HG02798 (cell line): ENCODE measurements around the gene RFXANK.
"Not testable (repeated sequence)": the region's sequence is repeated elsewhere in the genome, so short reads cannot be mapped to it uniquely, and the experiment has no call there.

Source experiments
- ATAC-seq: cut with Tn5 transposase; IDR thresholded peaks from one replicate; pipeline ENCODE4 v1.9.1; 2021; ENCODE audit warnings: mild to moderate bottlenecking; ENCODE audit not compliant: unreplicated experiment, poor library complexity

RFXANK gene

DNA sequence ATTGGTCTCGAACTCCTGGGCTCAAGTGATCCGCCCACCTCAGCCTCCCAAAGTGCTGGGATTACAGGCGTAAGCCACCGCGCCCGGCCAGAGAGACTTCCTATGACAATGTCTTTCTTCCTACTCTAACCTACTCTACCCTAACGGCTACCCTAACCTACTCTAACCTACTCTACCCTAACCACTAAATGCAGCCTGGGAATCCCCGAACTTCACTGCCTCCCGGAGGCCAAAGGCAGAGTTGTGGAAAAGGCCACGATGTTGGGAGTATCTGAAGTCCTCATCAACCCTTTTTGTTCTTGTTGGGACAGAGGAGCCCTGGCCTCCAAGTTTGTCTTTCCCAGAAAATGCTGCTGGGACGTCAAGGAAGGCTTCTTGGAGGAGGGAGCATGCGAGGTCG lies 12.1 kb downstream of the RFXANK start:
- no peak for ATAC-seq

DNA sequence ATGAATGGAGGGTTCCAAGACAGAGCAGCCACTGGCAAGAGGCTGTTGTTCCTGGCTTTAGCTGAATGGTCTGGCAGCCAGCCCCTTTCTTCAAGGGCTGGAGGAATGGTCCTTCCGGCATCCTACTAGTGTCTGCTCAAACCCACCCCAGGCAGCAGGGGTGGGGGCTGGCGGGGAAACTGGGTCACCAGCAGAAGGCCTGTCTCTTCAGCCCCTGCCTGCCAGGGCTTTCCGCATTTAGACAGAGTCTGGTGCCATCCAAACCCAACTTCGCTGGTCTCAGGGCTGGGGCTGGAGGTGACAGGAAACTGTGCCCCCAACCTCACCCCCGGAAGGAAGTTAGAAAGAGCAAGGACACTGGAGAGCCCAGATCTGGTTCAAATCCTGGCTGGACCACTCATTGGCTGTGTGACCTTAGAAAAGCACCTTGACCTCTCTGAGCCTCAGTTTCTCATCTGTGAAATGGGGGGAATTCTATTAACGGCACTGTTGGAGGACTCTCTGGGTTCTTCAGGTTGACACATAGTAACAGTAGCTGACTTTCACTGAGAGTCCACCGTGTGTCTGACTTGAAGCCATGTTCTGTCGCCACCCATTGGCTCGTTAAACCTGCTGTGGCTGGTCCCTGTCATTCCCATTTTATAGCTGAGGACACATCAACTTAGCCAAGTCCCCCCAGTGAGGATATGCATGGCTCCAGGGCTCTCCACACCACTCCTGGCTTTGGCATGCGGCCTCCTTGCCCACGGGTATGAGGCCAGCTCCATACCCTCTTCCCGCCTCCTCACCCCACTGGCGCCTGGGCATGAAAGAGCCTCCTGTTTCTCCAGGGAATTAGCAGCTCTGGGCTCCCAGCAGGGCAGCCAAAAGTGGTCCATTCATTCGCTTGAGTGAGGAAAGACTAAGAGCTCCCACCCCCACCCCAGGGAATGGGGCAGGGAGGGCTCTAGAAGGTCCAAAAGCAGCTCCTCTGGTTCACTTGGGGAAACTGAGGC lies 13.7 kb downstream of the RFXANK start:
- ATAC-seq = no peak

DNA sequence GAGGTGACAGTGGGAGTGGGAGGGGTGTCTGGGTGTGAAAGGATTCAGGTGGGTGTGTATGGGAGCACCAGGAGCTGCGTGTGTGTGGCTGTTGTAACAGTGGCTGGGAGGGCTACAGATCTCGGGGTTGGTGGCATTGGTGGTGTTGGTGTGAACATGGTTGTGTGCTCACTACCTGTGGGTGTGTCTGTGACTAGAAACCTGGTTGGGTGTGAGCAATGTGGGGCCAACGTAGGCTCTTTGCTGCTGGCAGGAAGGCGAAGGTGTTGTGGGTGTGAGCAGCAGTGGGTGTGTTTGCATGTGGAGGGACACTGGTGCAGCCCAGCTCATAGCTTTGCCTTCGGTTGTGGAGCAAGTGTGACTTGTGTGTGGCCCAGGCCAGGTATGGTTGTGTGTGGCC lies 14.9 kb downstream of the RFXANK start:
- no peak for ATAC-seq

DNA sequence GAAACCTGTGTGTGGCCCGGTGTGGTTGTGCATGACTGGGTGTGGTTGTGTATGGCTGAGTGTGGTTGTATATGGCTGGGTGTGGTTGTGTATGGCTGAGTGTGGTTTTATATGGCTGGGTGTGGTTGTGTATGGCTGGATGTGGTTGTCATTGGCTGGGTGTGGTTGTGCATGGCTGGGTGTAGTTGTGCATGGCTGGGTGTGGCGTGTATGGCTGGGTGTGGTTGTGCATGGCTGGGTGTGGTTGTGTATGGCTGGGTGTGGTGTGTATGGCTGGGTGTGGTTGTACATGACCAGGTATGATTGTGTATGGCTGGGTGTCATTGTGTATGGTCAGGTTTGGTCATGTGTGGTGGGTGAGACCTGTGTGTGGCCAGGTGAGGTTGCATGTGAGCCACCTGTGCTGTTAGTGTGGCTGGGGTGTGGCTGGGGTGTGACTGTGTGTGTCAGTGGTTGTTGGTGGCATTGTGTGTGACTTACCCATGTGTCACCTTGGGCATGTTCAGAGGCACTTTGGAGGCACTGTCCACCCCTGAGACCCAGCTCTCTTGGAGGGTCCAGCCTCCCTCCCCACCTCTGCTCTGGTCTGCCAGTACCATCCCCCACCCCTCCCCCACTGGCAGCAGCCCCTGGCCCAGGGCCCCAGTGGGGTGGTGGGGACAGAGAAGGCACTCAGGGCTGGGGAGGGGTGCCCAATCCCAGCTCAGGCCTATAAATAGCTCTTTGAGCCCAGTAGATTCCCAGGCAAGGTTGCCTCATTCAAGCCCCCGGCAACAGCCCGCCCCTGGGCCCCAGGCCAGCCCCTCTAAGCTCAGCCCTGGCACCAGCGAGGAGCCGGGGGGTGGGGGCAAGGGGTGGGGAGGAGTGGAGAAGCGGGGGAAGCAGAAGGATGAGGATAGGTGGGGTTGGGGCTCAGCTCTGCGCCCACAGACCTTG lies 15.8 kb downstream of the RFXANK start:
- no peak for ATAC-seq

DNA sequence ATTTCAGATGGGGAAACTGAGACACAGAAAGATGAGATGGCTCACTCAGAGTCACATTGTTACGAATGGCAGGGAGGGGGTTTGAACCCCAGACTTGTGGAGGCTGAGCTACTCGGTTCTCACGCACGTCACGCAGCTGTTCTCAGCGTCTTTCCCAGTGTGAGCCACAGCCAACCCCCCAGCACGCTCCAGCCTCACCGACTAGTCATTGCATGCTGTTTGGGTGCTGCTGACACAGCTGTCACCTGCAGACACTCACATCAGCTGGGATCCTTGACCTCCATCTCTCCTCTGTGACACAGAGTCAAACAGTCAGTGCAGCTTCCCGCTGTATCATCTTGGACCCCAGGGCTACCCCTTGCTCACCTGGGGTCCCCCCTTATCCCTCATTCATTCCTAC lies 17.3 kb downstream of the RFXANK start:
- no peak for ATAC-seq

DNA sequence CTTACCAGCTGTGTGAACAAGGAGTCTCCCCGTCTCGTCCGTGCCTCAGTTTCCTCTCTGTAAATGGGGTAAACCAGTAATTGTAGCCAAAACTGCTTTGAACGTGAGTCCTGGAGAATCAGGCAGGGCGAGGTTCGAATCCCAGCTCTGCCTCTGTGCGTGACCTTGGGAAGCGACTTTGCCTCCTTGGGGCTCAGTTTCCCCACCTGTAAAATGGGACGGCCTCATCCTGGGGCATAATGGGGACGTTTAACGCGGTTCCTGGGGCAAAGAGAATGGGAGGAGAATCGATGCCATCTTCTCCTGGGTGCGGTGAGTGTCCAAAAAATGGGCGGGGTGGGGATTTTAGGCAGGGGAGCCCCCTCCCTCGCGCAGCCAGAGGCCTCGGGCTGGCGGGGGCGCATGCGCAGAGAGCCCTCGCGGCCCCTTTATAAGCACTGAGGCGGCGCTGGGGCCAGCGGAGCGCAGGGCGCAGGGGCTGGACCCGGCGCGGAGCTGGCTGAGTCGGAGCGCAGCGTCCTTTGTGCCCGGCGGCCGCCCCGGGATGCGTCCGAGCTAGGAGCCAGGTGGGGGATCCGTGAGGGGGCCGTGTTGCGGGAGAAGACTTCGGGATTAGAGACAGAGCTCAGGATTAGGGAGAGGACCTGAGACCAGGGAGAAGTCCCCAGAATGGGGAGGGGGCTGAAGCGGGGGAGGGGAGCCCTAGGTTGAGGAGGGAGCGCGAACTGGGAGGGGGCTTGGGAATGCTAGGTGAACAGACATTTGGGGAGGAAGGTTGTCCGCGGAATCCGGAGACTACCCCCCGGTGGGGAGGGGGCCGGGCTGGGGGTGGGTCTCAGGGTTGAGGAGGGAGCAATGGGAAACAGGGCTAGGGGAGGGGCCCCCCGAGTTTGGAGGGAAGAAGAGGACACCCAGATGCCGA lies 19.7 kb downstream of the RFXANK start, which contains the start of gene NCAN:
NCAN (plus strand) TSS at position 460 of the 922 bp plus-strand sequence. CDS start 4,996 bp downstream, outside the sequence.
- no peak for ATAC-seq

DNA sequence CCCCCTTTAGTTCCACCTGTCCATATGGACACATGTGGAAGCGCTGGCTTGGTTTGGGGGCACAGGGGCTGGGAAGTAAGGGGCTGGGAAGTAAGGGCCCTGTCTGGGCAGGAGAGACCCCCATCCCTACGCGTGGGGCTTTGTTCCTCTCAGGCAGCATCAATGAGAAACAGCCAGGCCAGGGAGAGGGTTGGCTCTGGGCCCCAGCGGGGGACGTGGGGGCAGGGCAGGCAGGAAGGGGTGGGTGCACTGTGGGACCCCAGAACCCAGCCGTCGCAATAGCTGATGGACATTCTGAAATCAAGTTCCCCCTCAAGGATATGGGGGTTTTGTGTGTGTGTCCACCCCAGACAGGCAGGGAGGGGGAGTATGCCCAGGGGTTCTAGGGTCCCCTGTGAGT lies 20.9 kb downstream of the RFXANK start:
- ATAC-seq = no peak

DNA sequence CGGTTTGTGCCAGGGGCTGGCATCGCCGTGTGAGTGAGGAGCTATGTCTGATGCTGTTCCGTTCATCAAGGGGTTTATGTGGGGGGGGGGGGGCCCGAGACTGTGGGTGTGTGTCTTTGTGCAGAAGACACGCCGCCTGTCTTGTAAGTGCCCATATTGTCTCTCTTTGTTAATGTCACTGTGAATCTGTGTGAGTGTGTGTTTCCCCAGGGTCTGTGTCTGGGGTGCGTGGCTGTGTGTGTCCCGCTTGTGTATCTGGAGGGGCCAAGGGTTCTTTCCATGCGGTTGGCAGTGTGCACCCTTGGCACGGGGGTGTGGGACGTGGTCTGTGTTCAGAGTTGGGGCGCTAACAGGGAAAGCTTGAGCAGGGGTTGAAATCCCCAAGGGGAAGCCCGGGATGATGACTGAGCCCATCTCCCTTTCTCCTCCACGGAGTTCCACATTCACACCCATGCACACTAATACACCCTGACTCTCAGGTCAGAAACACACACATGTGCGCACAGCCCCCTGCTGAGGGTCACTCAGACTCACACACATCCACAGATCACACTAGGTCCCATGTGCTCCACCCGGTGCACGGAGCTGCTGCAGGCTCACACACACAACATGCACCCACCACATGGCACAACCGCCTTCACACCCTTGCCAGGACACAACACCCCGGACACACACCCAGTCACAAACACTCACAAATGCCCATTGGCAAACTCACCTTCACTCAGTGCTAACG lies 21.5 kb downstream of the RFXANK start:
- no peak for ATAC-seq

DNA sequence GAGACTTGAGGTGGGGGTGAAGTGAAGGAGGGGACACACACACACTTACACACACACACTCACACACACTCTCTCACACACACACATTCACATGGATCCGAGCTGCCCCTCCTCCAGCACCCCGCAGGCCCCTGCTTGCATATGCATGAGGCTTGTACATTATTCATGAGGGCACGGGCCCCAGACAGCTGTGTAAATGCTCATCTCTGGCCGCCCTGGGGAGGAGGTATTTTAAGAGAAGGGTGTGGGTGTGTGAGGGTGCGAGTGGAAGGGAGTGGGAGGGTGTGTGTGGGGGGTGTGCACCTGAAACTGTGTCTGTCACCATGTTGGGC lies 22.1 kb downstream of the RFXANK start:
- ATAC-seq = no peak

DNA sequence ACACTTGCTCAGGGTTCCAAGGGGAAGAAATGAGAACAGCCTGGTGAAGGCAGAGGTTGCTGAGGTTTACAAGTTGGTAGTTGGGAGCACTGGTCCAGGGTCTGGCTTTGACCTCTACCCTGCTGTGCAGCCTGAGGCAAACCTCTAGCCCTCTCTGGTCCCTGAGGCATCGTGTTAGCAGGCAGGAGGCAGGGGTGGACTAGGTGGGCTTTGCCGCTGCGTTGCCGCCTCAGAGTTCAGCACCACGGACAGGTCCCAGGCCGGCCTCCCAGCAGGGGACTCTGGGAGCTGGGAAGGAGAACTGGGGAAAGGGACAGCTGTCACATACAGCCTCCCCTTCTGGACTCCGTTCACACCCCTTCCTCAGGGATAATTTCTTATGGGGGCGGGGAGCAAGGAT lies 22.8 kb downstream of the RFXANK start:
- no peak for ATAC-seq

DNA sequence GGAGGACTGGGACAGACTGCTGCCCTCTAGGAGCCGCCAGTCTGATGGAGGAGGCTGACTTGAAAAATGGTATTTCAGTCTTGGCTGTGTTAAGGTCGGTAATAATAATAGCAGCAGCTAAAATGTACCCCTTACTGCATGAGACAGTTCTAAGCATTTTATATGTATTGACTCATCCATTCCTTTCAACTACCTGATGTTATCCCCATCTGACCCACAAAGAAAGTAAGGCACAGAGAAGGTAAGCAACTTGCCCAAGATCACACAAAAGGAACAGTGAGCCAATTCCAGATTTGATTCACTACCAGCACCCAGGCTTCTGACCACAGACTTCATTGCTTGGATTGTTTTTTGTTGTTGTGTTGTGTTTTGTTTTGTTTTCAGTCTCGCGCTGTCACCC lies 23.7 kb downstream of the RFXANK start:
- ATAC-seq = no peak

DNA sequence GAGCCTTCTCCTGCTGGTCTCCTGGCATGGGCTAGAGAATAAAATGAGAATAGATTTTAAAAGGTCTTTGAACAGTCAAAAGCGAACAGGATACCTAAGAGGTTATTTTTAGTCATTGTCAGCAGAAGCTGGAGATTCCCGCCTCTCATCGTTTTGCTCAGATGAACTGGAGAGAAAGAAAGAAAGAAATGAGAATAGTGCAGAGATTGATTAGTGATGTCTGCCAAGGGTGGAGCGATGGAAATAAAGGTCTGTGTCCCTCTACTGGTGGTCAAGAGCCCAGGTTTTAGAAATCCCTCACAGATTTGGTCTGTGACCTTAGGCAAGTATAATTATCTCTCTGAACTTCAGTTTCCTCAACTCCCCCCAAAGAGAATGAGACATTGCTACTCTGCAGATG lies 25.0 kb downstream of the RFXANK start:
- no peak for ATAC-seq

DNA sequence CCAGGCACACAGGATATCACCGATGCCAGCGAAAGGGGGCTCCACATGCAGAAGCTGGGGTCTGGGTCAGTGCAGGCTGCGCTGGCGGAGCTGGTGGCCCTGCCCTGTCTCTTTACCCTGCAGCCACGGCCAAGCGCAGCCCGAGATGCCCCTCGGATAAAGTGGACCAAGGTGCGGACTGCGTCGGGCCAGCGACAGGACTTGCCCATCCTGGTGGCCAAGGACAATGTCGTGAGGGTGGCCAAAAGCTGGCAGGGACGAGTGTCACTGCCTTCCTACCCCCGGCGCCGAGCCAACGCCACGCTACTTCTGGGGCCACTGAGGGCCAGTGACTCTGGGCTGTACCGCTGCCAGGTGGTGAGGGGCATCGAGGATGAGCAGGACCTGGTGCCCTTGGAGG lies 26.9 kb downstream of the RFXANK start:
- no peak for ATAC-seq

DNA sequence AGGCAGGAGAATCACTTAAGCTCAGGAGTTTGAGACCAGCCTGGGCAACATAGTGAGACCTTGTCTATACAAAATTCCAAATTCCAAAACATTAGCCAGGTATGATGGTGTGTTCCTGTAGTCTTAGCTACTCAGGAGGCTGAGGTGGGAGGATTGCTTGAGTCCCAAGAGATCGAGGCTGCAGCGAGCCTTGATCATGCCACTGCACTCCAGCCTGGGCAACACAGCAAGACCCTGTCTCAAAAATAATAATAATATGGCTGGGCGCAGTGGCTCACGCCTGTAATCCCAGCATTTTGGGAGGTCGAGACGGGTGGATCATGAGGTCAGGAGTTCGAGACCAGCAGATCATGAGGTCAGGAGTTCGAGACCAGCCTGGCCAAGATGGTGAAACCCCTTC lies 28.9 kb downstream of the RFXANK start:
- not testable (repeated sequence) for ATAC-seq

DNA sequence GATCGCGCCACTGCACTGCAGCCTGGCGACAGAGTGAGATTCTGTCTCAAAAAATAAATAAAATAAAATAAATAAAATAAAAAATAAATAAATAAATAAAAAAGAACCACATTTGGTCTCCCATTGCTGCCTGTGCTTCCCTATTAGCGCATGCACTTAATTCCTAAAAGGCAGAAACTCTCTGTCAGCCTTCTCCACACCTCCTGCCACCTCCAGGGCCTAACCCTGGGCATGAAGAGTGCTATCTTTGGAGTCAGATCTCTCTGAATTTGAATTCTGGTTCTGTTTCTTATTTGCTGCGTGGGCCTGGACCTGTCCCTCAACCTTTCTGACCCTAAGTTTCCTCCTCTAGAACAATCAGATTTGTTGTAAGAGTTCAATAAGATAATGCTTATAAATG lies 31.0 kb downstream of the RFXANK start:
- ATAC-seq = no peak

DNA sequence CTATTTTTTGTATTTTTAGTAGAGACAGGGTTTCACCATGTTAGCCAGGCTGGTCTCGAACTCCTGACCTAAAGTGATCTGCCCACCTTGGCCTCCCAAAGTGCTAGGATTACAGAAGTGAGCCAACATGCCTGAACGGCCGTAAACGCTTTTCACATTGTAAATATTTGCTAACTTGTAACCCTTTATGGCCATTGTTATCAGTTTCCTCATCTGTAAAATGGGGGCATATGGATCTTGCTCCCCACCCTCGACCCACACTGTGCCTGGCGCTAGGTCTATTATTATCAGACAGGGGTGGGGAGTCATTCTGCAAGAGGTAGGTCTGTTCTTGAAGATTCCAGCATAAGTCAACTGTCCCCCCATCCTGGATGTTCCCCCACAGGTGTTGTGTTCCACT lies 31.6 kb downstream of the RFXANK start:
- no peak for ATAC-seq

DNA sequence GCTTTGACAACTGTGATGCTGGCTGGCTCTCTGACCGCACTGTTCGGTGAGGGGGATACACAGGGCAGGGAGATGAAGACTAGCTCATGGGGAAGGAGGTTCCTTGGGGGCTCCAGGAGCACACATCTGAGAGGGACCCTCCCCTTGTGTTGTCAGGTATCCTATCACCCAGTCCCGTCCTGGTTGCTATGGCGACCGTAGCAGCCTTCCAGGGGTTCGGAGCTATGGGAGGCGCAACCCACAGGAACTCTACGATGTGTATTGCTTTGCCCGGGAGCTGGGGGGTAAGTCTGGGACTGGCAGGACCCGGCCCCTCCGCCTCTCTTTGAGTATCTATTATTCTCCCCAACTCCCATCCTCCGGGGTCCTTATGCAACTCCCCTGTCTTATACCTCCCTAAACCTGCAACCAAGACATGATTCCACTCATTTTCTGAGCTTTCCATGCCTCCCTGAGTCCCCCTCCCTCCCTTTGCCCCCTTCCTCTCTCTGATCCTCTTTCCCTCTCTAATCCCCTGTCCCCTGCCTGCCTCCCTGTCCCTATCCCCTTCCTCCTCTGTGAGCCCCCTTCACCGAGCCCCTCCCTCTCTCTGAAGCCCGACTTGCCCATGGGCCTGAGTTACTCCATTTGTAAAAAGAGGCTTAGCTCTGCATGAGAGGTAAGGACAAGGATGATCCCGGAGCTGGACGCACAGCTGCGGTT lies 32.2 kb downstream of the RFXANK start:
- no peak for ATAC-seq

DNA sequence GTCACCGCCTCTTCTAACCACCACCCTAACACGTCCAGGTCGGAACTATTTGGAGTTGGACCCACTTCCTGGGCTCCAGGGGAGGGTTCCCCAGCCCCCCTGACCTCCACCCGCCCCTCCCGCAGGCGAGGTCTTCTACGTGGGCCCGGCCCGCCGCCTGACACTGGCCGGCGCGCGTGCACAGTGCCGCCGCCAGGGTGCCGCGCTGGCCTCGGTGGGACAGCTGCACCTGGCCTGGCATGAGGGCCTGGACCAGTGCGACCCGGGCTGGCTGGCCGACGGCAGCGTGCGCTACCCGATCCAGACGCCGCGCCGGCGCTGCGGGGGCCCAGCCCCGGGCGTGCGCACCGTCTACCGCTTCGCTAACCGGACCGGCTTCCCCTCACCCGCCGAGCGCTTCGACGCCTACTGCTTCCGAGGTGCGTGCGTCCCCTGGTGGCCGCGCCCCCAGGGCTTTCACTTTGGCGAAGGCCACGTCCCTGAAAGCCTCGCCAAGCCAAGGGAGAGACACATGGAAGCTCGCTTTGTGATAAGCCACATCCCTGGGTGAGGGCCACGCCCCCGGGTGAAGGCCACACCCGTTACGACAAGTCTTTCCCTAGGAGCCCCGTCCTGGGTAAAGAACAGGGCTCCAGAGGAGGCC lies 32.9 kb downstream of the RFXANK start:
- no peak for ATAC-seq
